Endothelial cell of umbilical vein (primary cell): Measurements from ENCODE around the gene PCP4L1. TPM values are rescaled to one million over a fixed set of nuclear protein-coding genes. Genes with fewer than 3 reads are reported as not detected.

ENCODE experiments used
- BruUV-seq: library from RNA; stranded (reverse); fragments of 400-500 nt; replicated peaks from 2 replicates; lab custom pipeline; 2021; lab: Mats Ljungman, UMichigan
- CTCF ChIA-PET: fragments of 300-600, 350-600 bp; sonication (Branson Sonifier 250); formaldehyde crosslinking; loops from one replicate; lab custom pipeline; 2021; ENCODE audit warnings: antibody characterized with exemption, inconsistent platforms; lab: Charles Lee
- POLR2A ChIA-PET: fragments of 300-600, 350-600 bp; sonication (Branson Sonifier 250); formaldehyde crosslinking; loops from one replicate; lab custom pipeline; 2021; ENCODE audit warnings: antibody characterized with exemption, inconsistent platforms; lab: Charles Lee
- DNase-seq: peaks from one replicate; pipeline ENCODE4 v3.0.0-alpha.2; 2011; ENCODE audit warnings: low read depth, low spot score
- FAIRE-seq: peaks from 2 replicates; lab custom pipeline; 2011; peaks lifted over from hg19 to GRCh38; lab: Jason Lieb, UNC
- H2AFZ ChIP-seq: 2 replicates; pipeline ENCODE4 v1.6.0; 2012; ENCODE audit warnings: low read depth, low read length, control low read depth, inconsistent platforms
- H3K27ac ChIP-seq: 2 replicates; pipeline ENCODE4 v1.5.1; 2011; ENCODE audit warnings: low read depth, mild to moderate bottlenecking, control low read depth, low read length, moderate library complexity; ENCODE audit not compliant: insufficient read depth
- H3K27me3 ChIP-seq, 2 experiments: 2 replicates each; pipeline versions ENCODE4 v1.6.0 to v1.6.1; 2011; ENCODE audit warnings: low read length in 2 of 2, mixed read lengths in 1 of 2; ENCODE audit not compliant: control insufficient read depth in 2 of 2, insufficient read depth in 2 of 2
- H3K36me3 ChIP-seq, 2 experiments: 2 replicates in 1 of 2; 3 replicates in 1 of 2; pipeline ENCODE4 v1.5.1; 2011; ENCODE audit warnings: low read length in 2 of 2, mild to moderate bottlenecking in 1 of 2, moderate library complexity in 1 of 2; ENCODE audit not compliant: control insufficient read depth in 2 of 2, insufficient read depth in 2 of 2; ENCODE audit errors: extremely low read depth in 1 of 2
- H3K4me1 ChIP-seq: 3 replicates; pipeline ENCODE4 v1.5.1; 2011; ENCODE audit warnings: mild to moderate bottlenecking, low read length; ENCODE audit not compliant: control insufficient read depth, insufficient read depth; ENCODE audit errors: extremely low read depth
- H3K4me2 ChIP-seq: 2 replicates; pipeline ENCODE4 v1.6.1; 2011; ENCODE audit warnings: low read length, control low read depth, mixed read lengths; ENCODE audit not compliant: insufficient read depth
- H3K4me3 ChIP-seq, 3 experiments: fragments of 200-600 bp in 1 of 3; sonication (generic), shearing (Covaris generic) in 1 of 3; replicated peaks in 1 of 3; 2 replicates each; pipeline ENCODE4 v1.5.1; 2011 to 2016; ENCODE audit warnings: control low read depth in 3 of 3, low read length in 3 of 3, mild to moderate bottlenecking in 2 of 3, inconsistent platforms in 1 of 3, low read depth in 1 of 3, moderate library complexity in 1 of 3; ENCODE audit not compliant: insufficient read depth in 1 of 3
- H3K79me2 ChIP-seq: 2 replicates; pipeline ENCODE4 v1.6.0; 2012; ENCODE audit warnings: low read length, inconsistent platforms; ENCODE audit not compliant: control insufficient read depth, insufficient read depth
- H3K9ac ChIP-seq: replicated peaks from 2 replicates; pipeline ENCODE3; 2011; ENCODE audit warnings: low read length, control low read depth; ENCODE audit not compliant: insufficient read depth; ENCODE audit errors: extremely low read depth
- H3K9me1 ChIP-seq: replicated peaks from 3 replicates; pipeline ENCODE4 v1.6.0; 2011; ENCODE audit warnings: mild to moderate bottlenecking, low read length; ENCODE audit not compliant: control insufficient read depth, insufficient read depth; ENCODE audit errors: extremely low read depth
- H3K9me3 ChIP-seq: replicated peaks from 2 replicates; pipeline ENCODE4 v1.5.1; 2012; ENCODE audit warnings: low read length, inconsistent platforms; ENCODE audit not compliant: control insufficient read depth, insufficient read depth
- H4K20me1 ChIP-seq: replicated peaks from 2 replicates; pipeline ENCODE3; 2011; ENCODE audit warnings: mild to moderate bottlenecking, low read length; ENCODE audit not compliant: control insufficient read depth, insufficient read depth; ENCODE audit errors: extremely low read depth
- EZH2 ChIP-seq: IDR thresholded peaks from 2 replicates; pipeline ENCODE4 v1.6.1; 2012; ENCODE audit warnings: borderline replicate concordance, low read depth, mild to moderate bottlenecking, moderate library complexity, low read length, inconsistent platforms; ENCODE audit not compliant: severe bottlenecking
- FOS ChIP-seq: IDR thresholded peaks from 2 replicates; pipeline ENCODE4 v1.6.1; 2011; ENCODE audit warnings: mild to moderate bottlenecking, low read length, moderate library complexity, borderline replicate concordance; ENCODE audit not compliant: insufficient read depth
- GATA2 ChIP-seq: IDR thresholded peaks from 2 replicates; pipeline ENCODE4 v1.7.0; 2011; ENCODE audit warnings: low read depth, mild to moderate bottlenecking, moderate library complexity, mixed read lengths, low read length; ENCODE audit not compliant: insufficient read length, insufficient read depth
- MYC ChIP-seq: IDR thresholded peaks from one replicate; pipeline ENCODE4 v1.6.1; 2011; ENCODE audit warnings: mild to moderate bottlenecking, low read depth, low read length
- POLR2AphosphoS5 ChIP-seq: IDR thresholded peaks from 2 replicates; pipeline ENCODE4 v1.6.1; 2012; ENCODE audit warnings: low read depth, mild to moderate bottlenecking, control low read depth, low read length, moderate library complexity; ENCODE audit not compliant: insufficient read depth
- dilution Hi-C: fragments of 300-500 bp; cut with MboI; formaldehyde crosslinking; loops from one replicate; pipeline ENCODE4 v1.15.0; 2019; ENCODE audit warnings: low sequenced_read_pairs; ENCODE audit not compliant: extremely low pct_ligation_motif_present
- intact Hi-C: fragments of 100-400 bp; cut with micrococcal nuclease; formaldehyde crosslinking; loops from one replicate; pipeline ENCODE4 v1.10.0; 2022
- polyA plus RNA-seq, 4 experiments: library from polyadenylated mRNA; depleted of rRNA in 3 of 4; stranded (reverse) in 3 of 4; unstranded in 1 of 4; fragments of >200 nt; gene quantifications; 2 replicates each; pipeline versions ENCODE4 v1.2.1 to v1.2.3, GENCODE V29; 2011 to 2012; ENCODE audit warnings: missing spikeins in 1 of 4
- total RNA-seq: library from RNA; stranded (reverse); gene quantifications from 2 replicates; pipeline ENCODE4 v1.2.3, GENCODE V29; 2021

The PCP4L1 gene
- total and polyA plus RNA-seq, 2 donors (not counting 3 experiments of a cell fraction or from before 2014, with no cell fraction given), result not detected

DNA sequence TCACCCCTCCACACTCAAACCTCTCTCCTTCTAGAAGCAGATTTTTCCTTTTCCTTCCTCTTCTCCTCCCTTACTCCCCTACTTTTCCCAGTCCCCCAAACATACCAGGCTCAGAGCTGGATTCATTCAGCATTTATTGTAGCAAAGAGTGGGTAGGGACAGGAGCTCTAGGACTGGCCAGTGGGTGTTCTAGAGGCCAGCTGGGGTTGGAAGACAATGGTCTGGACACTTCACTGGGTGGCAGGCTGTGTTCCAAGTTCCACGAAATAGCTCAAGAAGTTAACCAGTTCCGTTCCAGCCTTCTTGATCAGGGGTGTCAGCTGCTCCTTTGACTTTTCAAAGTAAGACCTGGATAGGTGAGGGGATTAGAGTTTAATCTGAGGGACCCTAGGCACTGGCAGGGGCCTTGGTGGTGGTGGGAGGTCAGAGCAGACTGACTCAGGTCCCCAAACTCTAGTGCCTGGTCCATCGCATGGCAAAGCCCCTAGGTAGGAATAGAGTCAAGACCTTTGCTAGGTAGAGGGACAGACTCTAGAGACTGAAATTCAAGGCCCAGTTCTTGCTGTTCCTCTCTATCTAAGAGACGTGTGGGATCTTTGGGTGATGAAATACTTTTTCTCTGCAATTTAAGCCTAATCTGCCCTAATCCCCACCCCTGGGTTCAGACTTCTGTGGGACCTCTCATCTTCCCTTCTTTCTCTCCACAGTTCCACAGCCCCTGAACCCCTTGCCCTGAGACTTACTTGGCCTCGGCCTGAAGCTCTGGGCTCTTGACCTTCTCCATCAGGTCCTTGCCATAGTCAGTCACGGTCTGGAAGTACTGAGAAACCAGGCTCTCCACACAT is 36.1 kb upstream of the PCP4L1 start:
- Histone ChIP-seq H3K4me2 (no peak overlapping the region), H3K36me3 (no peaks in the 10 kb centered on the region), H3K27me3 (no peaks in the 10 kb centered on the region), H3K9ac (no peak overlapping the region), H3K27ac (no peak overlapping the region), H3K9me3 (no peaks in the 10 kb centered on the region), H4K20me1 (no peaks in the 10 kb centered on the region), H3K9me1 (no peaks in the 10 kb centered on the region), H3K79me2 (no peaks in the 10 kb centered on the region), H2AFZ (no peak overlapping the region), H3K4me3 (no peak overlapping the region), H3K4me1 (peaks cover 12% of the 10 kb centered on the region)
- ChIA-PET CTCF (interaction anchor here (0.9 to 5.4 kb wide), 4 partner anchors 12 to 160 kb away, joined by 3 to 55 read pairs (median 4); no protein-coding TSS in a partner anchor), POLR2A (interaction anchor here (0.6 kb wide), 2 partner anchors 16 to 227 kb away, joined by 3 to 4 read pairs; no protein-coding TSS in a partner anchor)
- TF ChIP-seq EZH2, result no peak
- TF ChIP-seq POLR2AphosphoS5, result no peak
- TF ChIP-seq GATA2, result no peak
- TF ChIP-seq FOS, result no peak
- TF ChIP-seq MYC, result no peak
- intact Hi-C loops, result no loop called here
- FAIRE-seq (no peak), DNase-seq (no peak)
- BruUV-seq, result no TSS peak
- dilution Hi-C loops, result no loop called here
